K562 (cell line): ENCODE results near the gene KRT1. TPM values are rescaled to one million over a fixed set of nuclear protein-coding genes. Genes with fewer than 3 reads are reported as not detected.

ENCODE experiments used
- CBFA2T2 ChIP-seq: fragments of 450-650 bp; conservative IDR thresholded peaks from 2 replicates; pipeline ENCODE4 v1.6.1; 2017; ENCODE audit warnings: mild to moderate bottlenecking
- CBX8 ChIP-seq: fragments of 200-600 bp; sonication (generic); IDR thresholded peaks from 2 replicates; pipeline ENCODE4 v1.6.1; 2012; ENCODE audit warnings: borderline replicate concordance, mixed run types, low read depth, mild to moderate bottlenecking, moderate library complexity, mixed read lengths, low read length, control low read depth, inconsistent platforms; ENCODE audit not compliant: poor library complexity, severe bottlenecking; ENCODE audit errors: extremely low read depth
- CSDE1 ChIP-seq, 2 experiments: fragments of 450-650 bp; IDR thresholded peaks; 2 replicates each; pipeline ENCODE4 v1.6.1; 2016; ENCODE audit warnings: mild to moderate bottlenecking in 1 of 2
- ETV5 ChIP-seq: sonication (generic); formaldehyde crosslinking; IDR thresholded peaks from 2 replicates; pipeline ENCODE4 v1.4.0; 2020; ENCODE audit warnings: low read depth, mild to moderate bottlenecking, missing genetic modification reagents
- ILK ChIP-seq: fragments of 450-650 bp; IDR thresholded peaks from 2 replicates; pipeline ENCODE4 v1.6.1; 2016; ENCODE audit warnings: missing genetic modification characterization, low read depth, mild to moderate bottlenecking, missing compliant biosample characterization, moderate library complexity, borderline replicate concordance
- MBD2 ChIP-seq: sonication (generic); IDR thresholded peaks from 2 replicates; pipeline ENCODE4 v1.6.1; 2016; ENCODE audit warnings: low read depth, borderline replicate concordance
- SREBF2 ChIP-seq: sonication (generic); formaldehyde crosslinking; IDR thresholded peaks from 2 replicates; pipeline ENCODE4 v1.4.0; 2020; ENCODE audit warnings: mild to moderate bottlenecking, missing genetic modification reagents
- SRSF9 ChIP-seq: fragments of 200-400 bp; formaldehyde crosslinking; IDR thresholded peaks from 2 replicates; pipeline ENCODE4 v1.6.1; 2017; ENCODE audit warnings: low read depth, low read length, borderline replicate concordance
- TCF3 ChIP-seq: sonication (generic); formaldehyde crosslinking; IDR thresholded peaks from 2 replicates; pipeline ENCODE4 v1.4.0; 2020; ENCODE audit warnings: mild to moderate bottlenecking, missing genetic modification reagents
- ZBTB1 ChIP-seq: sonication (generic); formaldehyde crosslinking; IDR thresholded peaks from 2 replicates; pipeline ENCODE4 v1.8.1; 2023; ENCODE audit warnings: missing genetic modification reagents, low read depth, mild to moderate bottlenecking, borderline replicate concordance
- ZNF121 ChIP-seq: sonication (generic); formaldehyde crosslinking; conservative IDR thresholded peaks from 2 replicates; pipeline ENCODE4 v1.8.0; 2022; ENCODE audit warnings: missing genetic modification reagents
- polyA plus RNA-seq, 8 experiments: library from polyadenylated mRNA; depleted of rRNA in 4 of 8; stranded (reverse) in 5 of 8; unstranded in 3 of 8; fragments of >200 nt; fragmentation: Nextera tagmentation in 2 of 8; fragmentation: Illumina TruSeq in 1 of 8; extraction: Ambion mirVana in 2 of 8; extraction: Trizol in 1 of 8; gene quantifications; 2 replicates each; pipeline versions ENCODE4 v1.2.1 to v1.2.3, GENCODE V29; 2011 to 2014; ENCODE audit warnings: inconsistent platforms in 1 of 8, missing spikeins in 1 of 8
- total RNA-seq, 7 experiments: library from RNA; depleted of rRNA in 6 of 7; stranded (reverse); fragments of >200 nt in 6 of 7; fragmentation: Illumina TruSeq in 2 of 7; extraction: Trizol in 2 of 7; gene quantifications; 2 replicates each; pipeline versions ENCODE4 v1.2.1 to v1.2.3, GENCODE V29; 2011 to 2021; ENCODE audit warnings: low replicate concordance in 1 of 7
- TF ChIP-seq, protein P1 (sequence below): fragments of 450-650 bp; IDR thresholded peaks from 2 replicates; pipeline ENCODE4 v1.6.1; 2018; ENCODE audit warnings: mild to moderate bottlenecking, low read depth; ENCODE audit not compliant: partially characterized antibody
- TF ChIP-seq, protein P2 (sequence below): fragments of 450-650 bp; IDR thresholded peaks from 2 replicates; pipeline ENCODE4 v1.7.1; 2018; ENCODE audit warnings: mild to moderate bottlenecking, low read depth; ENCODE audit not compliant: partially characterized antibody
- TF ChIP-seq, protein P3 (sequence below): sonication (generic); formaldehyde crosslinking; IDR thresholded peaks from 2 replicates; pipeline ENCODE4 v1.8.0; 2023; ENCODE audit warnings: mild to moderate bottlenecking, missing genetic modification reagents
- TF ChIP-seq, protein P4 (sequence below): fragments of 450-650 bp; IDR thresholded peaks from 2 replicates; pipeline ENCODE4 v1.6.1; 2016; ENCODE audit warnings: borderline replicate concordance

KRT1 gene
- total and polyA plus RNA-seq, 9 of the 15 experiments (the other 6 are each of a cell fraction or from before 2014, with no cell fraction given), result 0.18 TPM; not detected in 8

DNA sequence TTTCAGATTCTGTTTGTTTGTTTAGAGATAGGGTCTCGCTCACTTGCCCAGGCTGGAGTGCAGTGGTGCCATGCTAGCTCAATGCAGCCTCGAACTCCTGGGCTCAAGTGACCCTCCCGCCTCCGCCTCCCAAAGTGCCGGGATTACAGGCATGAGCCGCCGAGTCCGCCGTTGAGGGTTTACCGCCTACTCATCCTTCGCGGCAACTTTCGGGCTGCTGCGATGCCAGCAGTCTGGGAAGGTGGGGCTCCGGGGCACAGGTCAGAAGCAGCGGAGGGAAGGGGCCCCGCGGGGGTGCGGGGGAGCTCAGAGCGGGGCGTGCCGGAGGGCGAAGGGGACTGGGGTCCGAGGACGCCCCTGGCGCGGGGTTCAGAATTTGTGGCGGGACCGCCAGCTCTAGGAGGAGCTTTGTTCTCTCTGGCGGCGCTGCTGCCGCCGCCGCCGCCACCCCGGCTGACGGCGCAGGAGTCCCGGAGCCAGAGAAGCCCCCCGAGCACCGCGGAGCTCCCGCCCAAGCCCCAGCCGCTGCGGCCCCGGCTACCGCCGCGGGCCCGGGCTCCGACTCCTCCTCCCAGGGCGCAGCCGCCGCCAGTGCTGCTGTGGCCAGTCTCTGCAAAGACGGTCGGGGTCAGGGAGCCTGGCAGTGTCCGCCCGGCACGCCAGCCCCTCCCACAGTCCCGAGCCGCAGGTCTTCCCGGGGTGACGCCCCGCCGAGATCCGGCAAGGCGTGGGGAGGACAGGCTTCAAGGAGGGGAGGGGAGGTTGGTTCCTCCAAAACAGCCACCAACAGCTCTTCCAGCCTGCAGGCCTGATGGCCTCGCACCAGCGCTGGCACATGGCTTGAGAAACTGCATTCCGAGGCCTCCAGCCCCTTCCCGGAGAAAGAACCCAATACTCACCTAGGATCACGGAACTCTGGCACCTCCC is 34.0 kb upstream of the KRT1 start (continued):
- TF ChIP-seq CSDE1 (IDR thresholded peaks at IDR 0.05) (no peak), ILK (tag) (no peak), ZBTB1 (no peak), TCF3 (CRISPR knock-in tag) (no peak), SREBF2 (CRISPR knock-in tag) (no peak), CBX8 (no peak), ETV5 (CRISPR knock-in tag) (no peak), MBD2 (no peak), ZNF121 (peak; percentile 64), SRSF9 (no peak), CBFA2T2 (no peak)
- TF ChIP-seq, protein P1, sequence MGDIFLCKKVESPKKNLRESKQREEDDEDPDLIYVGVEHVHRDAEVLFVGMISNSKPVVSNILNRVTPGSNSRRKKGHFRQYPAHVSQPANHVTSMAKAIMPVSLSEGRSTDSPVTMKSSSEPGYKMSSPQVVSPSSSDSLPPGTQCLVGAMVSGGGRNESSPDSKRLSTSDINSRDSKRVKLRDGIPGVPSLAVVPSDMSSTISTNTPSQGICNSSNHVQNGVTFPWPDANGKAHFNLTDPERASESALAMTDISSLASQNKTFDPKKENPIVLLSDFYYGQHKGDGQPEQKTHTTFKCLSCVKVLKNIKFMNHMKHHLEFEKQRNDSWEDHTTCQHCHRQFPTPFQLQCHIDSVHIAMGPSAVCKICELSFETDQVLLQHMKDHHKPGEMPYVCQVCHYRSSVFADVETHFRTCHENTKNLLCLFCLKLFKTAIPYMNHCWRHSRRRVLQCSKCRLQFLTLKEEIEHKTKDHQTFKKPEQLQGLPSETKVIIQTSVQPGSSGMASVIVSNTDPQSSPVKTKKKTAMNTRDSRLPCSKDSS, result no peak
- TF ChIP-seq, protein P2, sequence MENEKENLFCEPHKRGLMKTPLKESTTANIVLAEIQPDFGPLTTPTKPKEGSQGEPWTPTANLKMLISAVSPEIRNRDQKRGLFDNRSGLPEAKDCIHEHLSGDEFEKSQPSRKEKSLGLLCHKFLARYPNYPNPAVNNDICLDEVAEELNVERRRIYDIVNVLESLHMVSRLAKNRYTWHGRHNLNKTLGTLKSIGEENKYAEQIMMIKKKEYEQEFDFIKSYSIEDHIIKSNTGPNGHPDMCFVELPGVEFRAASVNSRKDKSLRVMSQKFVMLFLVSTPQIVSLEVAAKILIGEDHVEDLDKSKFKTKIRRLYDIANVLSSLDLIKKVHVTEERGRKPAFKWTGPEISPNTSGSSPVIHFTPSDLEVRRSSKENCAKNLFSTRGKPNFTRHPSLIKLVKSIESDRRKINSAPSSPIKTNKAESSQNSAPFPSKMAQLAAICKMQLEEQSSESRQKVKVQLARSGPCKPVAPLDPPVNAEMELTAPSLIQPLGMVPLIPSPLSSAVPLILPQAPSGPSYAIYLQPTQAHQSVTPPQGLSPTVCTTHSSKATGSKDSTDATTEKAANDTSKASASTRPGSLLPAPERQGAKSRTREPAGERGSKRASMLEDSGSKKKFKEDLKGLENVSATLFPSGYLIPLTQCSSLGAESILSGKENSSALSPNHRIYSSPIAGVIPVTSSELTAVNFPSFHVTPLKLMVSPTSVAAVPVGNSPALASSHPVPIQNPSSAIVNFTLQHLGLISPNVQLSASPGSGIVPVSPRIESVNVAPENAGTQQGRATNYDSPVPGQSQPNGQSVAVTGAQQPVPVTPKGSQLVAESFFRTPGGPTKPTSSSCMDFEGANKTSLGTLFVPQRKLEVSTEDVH, result no peak
- TF ChIP-seq, protein P3, sequence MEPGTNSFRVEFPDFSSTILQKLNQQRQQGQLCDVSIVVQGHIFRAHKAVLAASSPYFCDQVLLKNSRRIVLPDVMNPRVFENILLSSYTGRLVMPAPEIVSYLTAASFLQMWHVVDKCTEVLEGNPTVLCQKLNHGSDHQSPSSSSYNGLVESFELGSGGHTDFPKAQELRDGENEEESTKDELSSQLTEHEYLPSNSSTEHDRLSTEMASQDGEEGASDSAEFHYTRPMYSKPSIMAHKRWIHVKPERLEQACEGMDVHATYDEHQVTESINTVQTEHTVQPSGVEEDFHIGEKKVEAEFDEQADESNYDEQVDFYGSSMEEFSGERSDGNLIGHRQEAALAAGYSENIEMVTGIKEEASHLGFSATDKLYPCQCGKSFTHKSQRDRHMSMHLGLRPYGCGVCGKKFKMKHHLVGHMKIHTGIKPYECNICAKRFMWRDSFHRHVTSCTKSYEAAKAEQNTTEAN (CRISPR knock-in tag), result no peak
- TF ChIP-seq, protein P4, sequence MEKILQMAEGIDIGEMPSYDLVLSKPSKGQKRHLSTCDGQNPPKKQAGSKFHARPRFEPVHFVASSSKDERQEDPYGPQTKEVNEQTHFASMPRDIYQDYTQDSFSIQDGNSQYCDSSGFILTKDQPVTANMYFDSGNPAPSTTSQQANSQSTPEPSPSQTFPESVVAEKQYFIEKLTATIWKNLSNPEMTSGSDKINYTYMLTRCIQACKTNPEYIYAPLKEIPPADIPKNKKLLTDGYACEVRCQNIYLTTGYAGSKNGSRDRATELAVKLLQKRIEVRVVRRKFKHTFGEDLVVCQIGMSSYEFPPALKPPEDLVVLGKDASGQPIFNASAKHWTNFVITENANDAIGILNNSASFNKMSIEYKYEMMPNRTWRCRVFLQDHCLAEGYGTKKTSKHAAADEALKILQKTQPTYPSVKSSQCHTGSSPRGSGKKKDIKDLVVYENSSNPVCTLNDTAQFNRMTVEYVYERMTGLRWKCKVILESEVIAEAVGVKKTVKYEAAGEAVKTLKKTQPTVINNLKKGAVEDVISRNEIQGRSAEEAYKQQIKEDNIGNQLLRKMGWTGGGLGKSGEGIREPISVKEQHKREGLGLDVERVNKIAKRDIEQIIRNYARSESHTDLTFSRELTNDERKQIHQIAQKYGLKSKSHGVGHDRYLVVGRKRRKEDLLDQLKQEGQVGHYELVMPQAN, result no peak
